Activated CD4-positive, alpha-beta T cell treated with anti-CD3 and anti-CD28 coated beads, Interleukin-2, Interleukin-4, amounts not matched to agents 100 ng/mL and 50 ng/mL, durations not matched to agents 16 hours and 8 hours (primary cell): ENCODE measurements around the gene STRN3.
"Not testable (repeated sequence)": the region's sequence is repeated elsewhere in the genome, so short reads cannot be mapped to it uniquely, and the experiment has no call there.

Experiments used
- DNase-seq: peaks from one replicate; pipeline ENCODE4 v3.0.0-alpha.2; 2020; ENCODE audit warnings: low spot score

The STRN3 gene

DNA sequence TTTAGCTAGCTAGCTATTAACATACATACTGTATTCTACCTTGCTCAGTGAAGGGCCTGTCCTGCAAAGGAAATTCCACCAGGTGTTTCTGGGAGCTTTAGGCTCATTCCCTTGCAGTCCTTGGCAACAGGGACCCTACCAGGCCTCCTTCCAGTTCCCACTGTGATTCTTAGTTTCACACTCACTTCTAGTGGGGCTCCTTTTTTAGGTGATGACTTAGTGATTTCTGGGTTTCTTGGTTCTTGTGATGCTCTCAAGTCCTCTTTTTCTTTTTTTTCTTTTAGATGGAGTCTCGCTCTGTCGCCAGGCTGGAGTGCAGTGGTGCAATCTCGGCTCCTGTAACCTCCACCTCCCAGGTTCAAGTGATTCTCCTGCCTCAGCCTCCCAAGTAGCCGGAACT, 10.4 kb upstream of the STRN3 start:
- DNase-seq, result no peak

GRCh38 chr14:31030469-31030868, 4.3 kb upstream of the STRN3 start:
- no peak for DNase-seq

DNA sequence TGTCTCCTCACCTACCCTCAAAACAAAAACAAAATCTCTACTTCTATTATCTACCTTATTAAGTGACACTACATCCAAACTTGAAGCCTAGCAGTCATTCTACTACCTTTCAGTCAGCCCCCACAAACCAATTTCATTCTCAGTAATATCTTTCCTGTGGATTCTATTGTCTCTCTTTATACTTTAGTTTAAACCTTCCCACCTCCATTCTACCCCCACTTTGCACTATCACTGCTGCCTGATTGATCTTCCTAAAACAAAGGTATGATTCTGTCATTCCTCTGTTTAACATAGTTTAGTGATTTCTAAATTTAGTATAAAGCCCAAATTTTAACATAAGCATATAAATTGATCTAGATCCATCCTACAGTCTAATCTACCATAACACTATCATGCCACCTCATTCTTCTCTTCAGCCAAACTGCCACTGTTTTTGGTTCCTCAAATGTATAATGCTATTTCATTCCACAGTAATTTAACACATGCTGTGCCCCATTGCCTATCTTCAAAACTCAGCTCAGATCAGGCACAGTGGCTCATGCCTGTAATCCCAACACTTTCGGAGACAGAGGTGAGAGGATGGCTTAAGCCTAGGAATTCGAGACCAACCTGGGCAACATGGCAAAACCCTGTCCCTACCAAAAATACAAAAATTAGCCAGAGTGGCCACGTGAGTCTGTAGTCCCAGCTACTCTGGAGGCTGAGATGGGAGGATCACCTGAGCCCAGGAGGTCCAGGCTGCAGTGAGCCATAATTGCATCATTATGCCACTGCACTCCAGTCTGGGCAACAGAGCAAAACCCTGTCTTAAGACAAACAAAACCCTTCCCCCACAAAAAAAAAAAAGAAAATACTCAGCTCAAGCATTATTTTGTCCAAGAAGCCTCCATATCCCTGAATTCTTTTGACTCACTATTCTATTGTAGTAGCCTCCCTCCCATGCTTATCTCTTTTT, 3.1 kb upstream of the STRN3 start:
- peak; percentile 25 for DNase-seq

GRCh38 chr14:31027847-31028246, 1.7 kb upstream of the STRN3 start:
- DNase-seq, result no peak

DNA sequence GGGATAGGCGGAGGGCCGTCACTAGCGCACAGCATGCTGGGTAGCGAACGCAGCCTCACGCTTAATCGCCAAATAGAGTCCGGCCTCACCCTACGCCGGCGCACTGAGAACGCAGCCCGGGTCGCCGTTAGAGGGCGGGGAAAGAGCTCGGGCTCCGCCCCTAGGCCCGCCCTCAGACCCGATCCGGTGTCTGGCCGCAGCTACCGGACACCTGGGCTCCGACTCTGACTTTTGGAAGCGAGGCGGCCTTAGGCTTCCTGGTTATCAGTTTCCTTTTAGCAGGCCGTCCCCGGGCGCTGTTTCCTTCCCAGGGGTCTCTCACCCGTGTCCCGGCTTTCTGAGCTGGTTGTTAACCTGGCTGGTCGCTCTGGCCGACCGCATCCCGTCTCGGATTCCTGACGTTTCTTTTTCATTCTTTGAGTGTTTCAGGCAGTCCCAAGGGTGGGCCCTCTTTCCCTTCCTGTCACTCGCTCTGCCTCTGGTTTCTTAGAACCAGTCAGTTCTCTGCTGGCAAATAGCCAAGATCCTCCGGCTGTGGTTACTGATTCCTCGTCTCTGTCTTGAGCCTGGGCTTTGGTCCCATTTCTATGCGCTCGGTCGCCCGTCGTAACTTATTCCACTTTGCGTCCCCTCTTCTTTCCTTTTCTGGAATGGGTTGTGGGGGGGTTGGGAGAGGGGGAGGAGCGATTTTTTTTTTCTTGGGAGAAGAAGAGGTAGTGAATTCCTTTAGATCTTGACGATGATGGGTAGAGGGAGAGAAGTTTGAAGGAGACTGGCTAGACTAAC, 464 bp upstream of the STRN3 start:
- peak; percentile 95 for DNase-seq

DNA sequence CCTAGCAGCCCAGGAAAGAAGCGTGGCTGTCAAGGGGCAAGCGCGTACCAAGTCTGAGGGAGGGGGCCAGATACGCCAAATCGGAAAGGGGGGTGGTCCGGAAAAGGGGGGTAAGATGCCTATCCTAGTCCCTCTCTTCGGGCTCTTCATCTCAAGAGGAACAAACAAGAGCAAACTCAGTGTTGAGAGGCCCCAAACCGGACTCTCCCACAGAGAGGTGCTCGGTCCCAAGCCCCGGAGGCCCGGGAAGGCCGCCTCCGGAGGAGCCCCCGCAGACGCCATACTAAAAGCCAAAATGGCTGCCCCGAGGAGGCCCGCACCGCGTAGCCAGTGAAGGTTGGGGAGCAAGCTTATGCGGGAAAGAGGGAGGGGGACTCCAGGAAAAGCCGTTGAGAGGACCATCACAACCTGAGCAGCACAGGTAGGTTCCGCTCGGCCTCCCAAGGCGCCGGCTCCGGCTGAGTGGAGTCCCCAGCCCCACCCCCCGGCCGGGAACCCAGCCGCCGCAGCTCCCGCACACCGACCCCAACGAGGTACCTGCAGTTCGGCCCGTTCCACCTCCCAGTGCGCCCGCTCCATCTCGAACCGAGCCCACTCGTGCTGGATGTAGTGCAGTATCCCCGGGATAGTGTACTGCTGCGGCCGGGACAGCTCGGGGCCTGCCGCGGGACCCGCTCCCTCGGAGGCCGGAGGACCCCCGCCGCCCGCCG, 657 bp downstream of the STRN3 start, which contains the start of gene AP4S1:
Gene AP4S1, plus strand, starts transcription at position 283 of the 710 bp plus-strand sequence. CDS start 40,548 bp downstream, outside the sequence.
- DNase-seq, result peak; percentile 42

GRCh38 chr14:31024577-31025366, 1.4 kb downstream of the STRN3 start:
- DNase-seq, result no peak

DNA sequence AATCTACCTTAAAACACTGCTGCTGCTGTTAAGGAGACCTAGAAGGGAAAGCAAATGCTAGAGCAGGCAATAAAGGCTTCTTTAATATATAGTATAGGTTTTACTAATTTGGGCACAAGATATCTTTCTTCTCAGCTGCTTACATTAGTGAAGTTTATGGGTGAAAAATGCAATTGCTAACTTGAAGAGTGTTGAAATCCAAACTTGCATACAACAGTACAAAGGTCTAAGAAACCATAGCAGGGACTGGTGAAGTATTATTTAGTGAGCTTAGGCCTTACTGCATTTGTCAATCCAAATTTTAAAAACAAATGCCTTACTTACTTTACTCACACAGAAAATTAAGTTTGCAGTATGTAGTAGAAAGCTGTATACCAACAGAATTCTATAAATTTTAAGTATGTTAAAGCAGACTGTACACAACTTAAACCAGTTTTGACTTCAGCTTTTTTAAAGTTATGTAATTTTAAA, 2.1 kb downstream of the STRN3 start:
- DNase-seq, result no peak

DNA sequence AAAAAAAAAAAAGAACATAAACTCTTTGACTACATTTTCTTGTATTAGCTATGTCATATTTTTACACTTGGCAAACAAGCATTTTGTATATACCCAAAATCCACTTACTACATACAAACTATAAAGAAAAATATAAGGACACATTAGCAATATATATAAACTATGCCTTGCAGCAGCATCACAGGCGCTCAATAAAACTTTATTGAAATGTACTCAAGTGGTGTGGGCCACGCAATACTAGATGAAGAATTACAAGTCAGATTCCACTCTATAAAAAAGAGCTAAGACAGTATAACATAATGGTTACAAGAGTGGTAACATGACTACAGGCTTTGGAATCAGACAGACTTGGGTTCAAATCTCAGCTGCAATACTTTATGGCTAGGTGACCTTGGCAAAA, 3.8 kb downstream of the STRN3 start:
- no peak for DNase-seq

DNA sequence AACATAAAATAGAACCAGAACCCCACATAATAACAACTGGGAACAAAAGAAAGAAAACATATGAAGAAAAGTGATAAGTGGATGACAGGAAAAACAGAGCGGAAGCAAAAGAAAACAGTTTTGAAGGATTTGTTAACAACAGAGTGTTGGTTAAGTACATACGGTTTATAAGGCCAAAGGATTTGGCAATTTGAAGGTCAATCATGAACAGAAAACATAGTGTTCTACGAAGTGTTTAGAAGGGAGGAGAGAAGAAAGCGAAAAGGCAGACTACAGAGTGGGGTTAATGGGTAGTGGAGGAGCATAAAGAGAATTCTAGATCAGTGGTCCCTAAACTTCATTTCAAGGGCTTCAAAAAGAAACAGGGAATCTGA, 4.6 kb downstream of the STRN3 start:
- no peak for DNase-seq

- no peak for DNase-seq
Observed at GRCh38 chr14:31020834-31021575, 5.2 kb downstream of the STRN3 start.

- no peak for DNase-seq
Observed at GRCh38 chr14:31018057-31018645, 8.0 kb downstream of the STRN3 start.

DNA sequence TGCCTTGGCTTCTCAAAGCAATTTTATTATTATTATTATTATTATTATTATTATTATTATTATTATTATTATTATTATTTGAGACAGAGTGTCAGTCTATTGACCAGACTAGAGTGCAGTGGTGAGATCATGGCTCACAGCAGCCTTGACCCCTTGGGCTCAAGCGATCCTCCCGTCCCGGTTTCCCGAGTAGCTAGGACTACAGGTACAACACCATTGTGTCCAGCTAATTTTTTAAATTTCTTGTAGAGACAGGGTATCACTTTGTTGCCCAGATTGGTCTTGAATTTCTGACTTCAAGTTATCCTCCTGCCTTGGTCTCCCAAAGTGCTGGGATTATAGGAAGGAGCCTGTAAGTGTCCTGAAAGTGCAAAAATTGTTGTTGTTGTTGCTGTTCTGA, 12.3 kb downstream of the STRN3 start:
- DNase-seq, result no peak

DNA sequence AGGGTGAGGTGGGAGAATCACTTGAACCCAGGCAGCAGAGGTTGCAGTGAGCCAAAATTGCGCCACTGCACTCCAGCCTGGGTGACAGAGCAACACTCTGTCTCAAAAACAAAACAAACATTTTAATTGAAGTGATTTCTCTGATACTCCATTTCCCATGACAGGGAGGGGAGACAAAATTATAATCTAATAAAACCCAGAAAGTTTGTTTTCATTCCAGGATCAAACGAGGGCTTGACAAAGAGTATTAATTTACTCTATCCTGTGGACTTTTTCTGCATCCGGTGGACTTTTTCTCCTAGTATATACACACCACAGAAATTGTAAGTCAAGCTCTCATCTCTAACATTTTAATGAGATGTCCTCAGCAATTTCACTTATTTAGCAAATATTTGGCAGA, 15.2 kb downstream of the STRN3 start:
- no peak for DNase-seq

GRCh38 chr14:31009836-31010574, 16.2 kb downstream of the STRN3 start:
- DNase-seq, result no peak

DNA sequence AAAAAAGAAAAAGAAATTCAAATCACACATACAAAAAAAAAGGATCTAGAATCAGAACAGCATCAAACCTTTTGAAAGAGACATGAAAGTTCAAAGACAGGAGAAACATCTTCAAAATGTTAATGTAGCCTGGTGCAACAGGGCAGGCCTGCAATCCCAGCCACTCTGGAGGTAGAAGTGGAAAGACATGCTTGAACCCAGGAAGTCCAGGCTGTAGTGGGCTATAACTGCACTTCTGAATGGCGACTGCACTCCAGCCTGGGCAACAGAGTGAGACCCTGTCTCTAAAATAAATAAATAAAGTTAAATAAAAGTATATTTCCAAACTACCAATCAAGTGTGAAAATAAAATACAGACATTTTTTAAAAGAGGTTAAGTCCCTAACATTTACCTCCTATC, 19.5 kb downstream of the STRN3 start:
- no peak for DNase-seq

GRCh38 chr14:31004007-31004406, 22.2 kb downstream of the STRN3 start:
- DNase-seq, result not testable (repeated sequence)

DNA sequence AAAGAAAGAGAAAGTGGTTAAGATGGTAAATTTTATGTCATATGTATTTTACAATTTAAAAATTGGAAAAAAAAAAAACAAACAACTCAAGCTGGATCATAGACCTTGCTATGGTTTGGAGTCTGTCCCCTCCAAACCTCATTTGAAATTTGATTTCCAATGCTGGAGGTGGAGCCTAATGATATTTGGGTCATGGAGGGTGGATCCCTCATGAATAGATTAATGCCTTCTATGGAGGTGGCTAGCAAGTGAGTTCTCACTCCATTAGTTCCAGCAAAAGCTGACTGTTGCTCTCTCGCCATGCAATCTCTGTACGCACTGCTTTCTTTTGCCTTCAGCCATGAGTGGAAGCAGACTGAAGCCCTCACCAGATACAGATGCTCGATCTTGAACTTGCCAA, 22.9 kb downstream of the STRN3 start:
- no peak for DNase-seq

DNA sequence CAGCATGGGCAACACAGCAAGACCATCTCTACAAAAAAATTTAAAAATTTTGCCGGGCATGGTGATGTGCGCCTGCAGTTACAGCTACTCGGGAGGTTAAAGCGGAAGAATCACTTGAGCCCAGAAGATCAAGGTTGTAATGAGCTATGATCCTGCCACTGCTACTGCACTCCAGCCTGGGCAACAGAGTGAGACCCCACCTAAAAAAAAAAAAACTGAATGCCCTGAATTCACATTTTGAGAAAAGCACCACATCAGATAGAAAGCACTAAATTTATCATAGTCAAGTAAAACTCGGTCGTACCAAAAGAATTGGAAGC, 24.9 kb downstream of the STRN3 start:
- DNase-seq, result no peak
